GM21825 (cell line): ENCODE data around the gene PRIMA1.

Source experiments
- ATAC-seq: cut with Tn5 transposase; IDR thresholded peaks from one replicate; pipeline ENCODE4 v1.9.1; 2021; ENCODE audit warnings: mild to moderate bottlenecking, moderate library complexity; ENCODE audit not compliant: unreplicated experiment

The PRIMA1 gene

GRCh38 chr14:93685121-93685895 is 103.0 kb downstream of the PRIMA1 start:
- no peak for ATAC-seq

GRCh38 chr14:93683226-93683625 is 105.1 kb downstream of the PRIMA1 start:
- ATAC-seq, result no peak

GRCh38 chr14:93682459-93682858 is 105.8 kb downstream of the PRIMA1 start:
- ATAC-seq, result no peak

- ATAC-seq, result no peak
These were observed 111.8 kb downstream of the PRIMA1 start for GRCh38 chr14:93676416-93676958.

GRCh38 chr14:93675651-93676050 is 112.6 kb downstream of the PRIMA1 start:
- no peak for ATAC-seq

- no peak for ATAC-seq
These were observed 113.9 kb downstream of the PRIMA1 start for GRCh38 chr14:93674343-93674742.

- no peak for ATAC-seq
These were observed 118.7 kb downstream of the PRIMA1 start for GRCh38 chr14:93669632-93670031.
